H1 (cell line): ENCODE results near the gene TMEM17. TPM values are rescaled to one million over a fixed set of nuclear protein-coding genes. Genes with fewer than 3 reads are reported as not detected.
A peak's percentile ranks its signal among the peaks of the same experiment; 100 is the strongest.

Source experiments
- ATF2 ChIP-seq: IDR thresholded peaks from 2 replicates; pipeline ENCODE4 v1.6.1; 2012; ENCODE audit warnings: low read length, inconsistent platforms
- BRCA1 ChIP-seq: IDR thresholded peaks from 2 replicates; pipeline ENCODE4 v1.6.1; 2012; ENCODE audit warnings: low read depth, low read length, improper control_type of control experiment
- CEBPB ChIP-seq: IDR thresholded peaks from 2 replicates; pipeline ENCODE4 v1.6.1; 2012; ENCODE audit warnings: low read depth, low read length
- GTF2F1 ChIP-seq: IDR thresholded peaks from 2 replicates; pipeline ENCODE4 v1.6.1; 2012; ENCODE audit warnings: low read depth, low read length, improper control_type of control experiment, borderline replicate concordance
- KDM5A ChIP-seq: fragments of 200-600 bp; IDR thresholded peaks from 2 replicates; pipeline ENCODE4 v1.7.1; 2012; ENCODE audit warnings: mild to moderate bottlenecking, low read length, inconsistent platforms, mixed read lengths
- MAFK ChIP-seq: IDR thresholded peaks from 2 replicates; pipeline ENCODE4 v1.6.1; 2012; ENCODE audit warnings: low read depth, mild to moderate bottlenecking, improper control_type of control experiment, low read length
- SAP30 ChIP-seq: fragments of 300-600 bp; sonication (generic); IDR thresholded peaks from 2 replicates; pipeline ENCODE4 v1.7.1; 2012; ENCODE audit warnings: low read length, moderate library complexity, mild to moderate bottlenecking, inconsistent platforms; ENCODE audit not compliant: insufficient read depth, insufficient replicate concordance
- SP1 ChIP-seq: IDR thresholded peaks from 2 replicates; pipeline ENCODE4 v1.6.1; 2011; ENCODE audit warnings: low read depth, low read length
- polyA plus RNA-seq, 7 experiments: library from polyadenylated mRNA; depleted of rRNA in 3 of 7; stranded (reverse) in 5 of 7; unstranded in 2 of 7; fragments of >200 nt in 5 of 7; fragments of 200-250 nt in 2 of 7; gene quantifications; 1 replicate in 5 of 7; 2 replicates in 1 of 7; 4 replicates in 1 of 7; pipeline versions ENCODE4 v1.2.1 to v1.2.3, GENCODE V29; 2011 to 2013; ENCODE audit warnings: missing spikeins in 2 of 7, mixed read lengths in 2 of 7
- total RNA-seq: library from RNA; stranded (reverse); fragmentation: NEBNext Ultra II Directional; extraction: Animal tissue kit (Norgen Biotek cat#: 25700); gene quantifications from 2 replicates; pipeline ENCODE4 v1.2.1, GENCODE V29; 2021

The TMEM17 gene
- total and polyA plus RNA-seq, 2 of the 8 experiments (the other 6 are each of a cell fraction or from before 2014, with no cell fraction given): 0.69 to 1.2 TPM

GRCh38 chr2:62505750-62506420 is at the start of gene TMEM17 (continued):
- TF ChIP-seq MAFK (no peak), BRCA1 (no peak), GTF2F1 (no peak), CEBPB (no peak), SAP30 (no peak), SP1 (0 out of 2 replicates have a peak, but pooled peaks have one; percentile 8), KDM5A (no peak), ATF2 (no peak)
- TF ChIP-seq, all 59 proteins: peak for 23
